Activated T-helper 17 cell treated with anti-CD3 and anti-CD28 coated beads, Interleukin-2, amount 50 U/mL, for 72 hours (primary cell): ENCODE data around the gene VDR. TPM values are rescaled to one million over a fixed set of nuclear protein-coding genes. Genes with fewer than 3 reads are reported as not detected.

Source experiments
- ATAC-seq: fragments of 150-1000 bp; cut with Tn5 transposase; replicated peaks from 2 replicates; pipeline ENCODE4 v1.10.0; 2021; ENCODE audit warnings: mild to moderate bottlenecking, moderate library complexity
- H3K27ac Mint-ChIP-seq: one replicate; pipeline ENCODE4 v1.8.0; 2022; ENCODE audit warnings: mixed read lengths
- H3K27me3 Mint-ChIP-seq: one replicate; pipeline ENCODE4 v1.8.0; 2022; ENCODE audit warnings: mixed read lengths
- H3K36me3 Mint-ChIP-seq: one replicate; pipeline ENCODE4 v1.8.0; 2022; ENCODE audit warnings: low read depth, mild to moderate bottlenecking, mixed read lengths
- H3K4me1 Mint-ChIP-seq: one replicate; pipeline ENCODE4 v1.8.0; 2022; ENCODE audit warnings: mixed read lengths
- H3K4me3 Mint-ChIP-seq: one replicate; pipeline ENCODE4 v1.8.0; 2022; ENCODE audit warnings: mild to moderate bottlenecking, mixed read lengths
- H3K9me3 Mint-ChIP-seq: one replicate; pipeline ENCODE4 v1.8.0; 2022; ENCODE audit warnings: mixed read lengths
- total RNA-seq, 2 donors: library from RNA; stranded (reverse); gene quantifications; one replicate each; pipeline ENCODE4 v1.2.3, GENCODE V29; 2022

VDR gene
- total RNA-seq, 2 donors from 2014 or later, result 70.9 to 182 TPM

- H3K4me3 Mint-ChIP-seq, result peak overlapping the region; percentile 83
- H3K36me3 Mint-ChIP-seq, result peaks cover 39% of the 10 kb centered on the region
- no peak for ATAC-seq
- peaks cover 63% of the 10 kb centered on the region for H3K4me1 Mint-ChIP-seq
- H3K27me3 Mint-ChIP-seq, result no peaks in the 10 kb centered on the region
- H3K9me3 Mint-ChIP-seq, result no peaks in the 10 kb centered on the region
- peak overlapping the region; percentile 95 for H3K27ac Mint-ChIP-seq
These were observed 70.4 kb downstream of the VDR start for GRCh38 chr12:47834199-47834903.

GRCh38 chr12:47833591-47834012, 71.2 kb downstream of the VDR start:
- H3K27me3 Mint-ChIP-seq, result no peaks in the 10 kb centered on the region
- ATAC-seq, result no peak

GRCh38 chr12:47832263-47832933, 72.4 kb downstream of the VDR start:
- peak; percentile 76 for ATAC-seq
- H3K27me3 Mint-ChIP-seq, result no peaks in the 10 kb centered on the region
- H3K4me1 Mint-ChIP-seq, result peaks cover 64% of the 10 kb centered on the region
- H3K36me3 Mint-ChIP-seq, result peaks cover 36% of the 10 kb centered on the region
- peak overlapping the region; percentile 95 for H3K27ac Mint-ChIP-seq
- H3K4me3 Mint-ChIP-seq, result peak overlapping the region; percentile 83
- no peaks in the 10 kb centered on the region for H3K9me3 Mint-ChIP-seq

More at GRCh38 chr12:47833591-47834012, 71.2 kb downstream of the VDR start:
- Mint-ChIP-seq H3K9me3 (no peaks in the 10 kb centered on the region), H3K4me3 (peak overlapping the region; percentile 83), H3K4me1 (peaks cover 64% of the 10 kb centered on the region), H3K36me3 (peaks cover 36% of the 10 kb centered on the region), H3K27ac (peak overlapping the region; percentile 95)

- no peaks in the 10 kb centered on the region for H3K9me3 Mint-ChIP-seq
- H3K27me3 Mint-ChIP-seq, result no peaks in the 10 kb centered on the region
- H3K36me3 Mint-ChIP-seq, result peaks cover 36% of the 10 kb centered on the region
- peaks cover 64% of the 10 kb centered on the region for H3K4me1 Mint-ChIP-seq
- peak overlapping the region; percentile 93 for H3K27ac Mint-ChIP-seq
- peak overlapping the region; percentile 83 for H3K4me3 Mint-ChIP-seq
- ATAC-seq, result no peak
These were observed 75.2 kb downstream of the VDR start for GRCh38 chr12:47829584-47829983.

GRCh38 chr12:47828976-47829482, 75.8 kb downstream of the VDR start:
- peak overlapping the region; percentile 83 for H3K4me3 Mint-ChIP-seq
- peaks cover 64% of the 10 kb centered on the region for H3K4me1 Mint-ChIP-seq
- peaks cover 31% of the 10 kb centered on the region for H3K36me3 Mint-ChIP-seq
- ATAC-seq, result no peak
- H3K27ac Mint-ChIP-seq, result peak overlapping the region; percentile 93
- no peaks in the 10 kb centered on the region for H3K9me3 Mint-ChIP-seq
- H3K27me3 Mint-ChIP-seq, result no peaks in the 10 kb centered on the region

- Mint-ChIP-seq H3K4me1 (peaks cover 64% of the 10 kb centered on the region), H3K27me3 (no peaks in the 10 kb centered on the region), H3K27ac (peak overlapping the region; percentile 93), H3K9me3 (no peaks in the 10 kb centered on the region), H3K36me3 (peaks cover 24% of the 10 kb centered on the region), H3K4me3 (peak overlapping the region; percentile 83)
- no peak for ATAC-seq
These were observed 76.5 kb downstream of the VDR start for GRCh38 chr12:47828008-47828975.

- Mint-ChIP-seq H3K4me1 (peaks cover 62% of the 10 kb centered on the region), H3K36me3 (peaks cover 18% of the 10 kb centered on the region), H3K4me3 (peak overlapping the region; percentile 93)
These were observed 79.6 kb downstream of the VDR start for GRCh38 chr12:47825173-47825639.

GRCh38 chr12:47824635-47825034, 80.2 kb downstream of the VDR start:
- peaks cover 62% of the 10 kb centered on the region for H3K4me1 Mint-ChIP-seq
- peaks cover 21% of the 10 kb centered on the region for H3K36me3 Mint-ChIP-seq
- peak overlapping the region; percentile 93 for H3K4me3 Mint-ChIP-seq
- ATAC-seq, result no peak
- H3K27me3 Mint-ChIP-seq, result no peaks in the 10 kb centered on the region
- H3K9me3 Mint-ChIP-seq, result no peaks in the 10 kb centered on the region
- H3K27ac Mint-ChIP-seq, result peak overlapping the region; percentile 88

More at GRCh38 chr12:47825173-47825639, 79.6 kb downstream of the VDR start:
- H3K9me3 Mint-ChIP-seq, result no peaks in the 10 kb centered on the region
- ATAC-seq, result no peak
- H3K27ac Mint-ChIP-seq, result peak overlapping the region; percentile 88
- H3K27me3 Mint-ChIP-seq, result no peaks in the 10 kb centered on the region

- peaks cover 58% of the 10 kb centered on the region for H3K4me1 Mint-ChIP-seq
These were observed 80.6 kb downstream of the VDR start for GRCh38 chr12:47824198-47824597.

GRCh38 chr12:47823422-47824086, 81.2 kb downstream of the VDR start:
- Mint-ChIP-seq H3K27me3 (no peaks in the 10 kb centered on the region), H3K27ac (peak overlapping the region; percentile 88), H3K36me3 (peaks cover 22% of the 10 kb centered on the region), H3K4me1 (peaks cover 53% of the 10 kb centered on the region), H3K9me3 (no peaks in the 10 kb centered on the region), H3K4me3 (peak overlapping the region; percentile 93)
- no peak for ATAC-seq

More at GRCh38 chr12:47824198-47824597, 80.6 kb downstream of the VDR start:
- peak; percentile 16 for ATAC-seq
- H3K9me3 Mint-ChIP-seq, result no peaks in the 10 kb centered on the region
- H3K4me3 Mint-ChIP-seq, result peak overlapping the region; percentile 93
- peak overlapping the region; percentile 88 for H3K27ac Mint-ChIP-seq
- no peaks in the 10 kb centered on the region for H3K27me3 Mint-ChIP-seq
- peaks cover 17% of the 10 kb centered on the region for H3K36me3 Mint-ChIP-seq

GRCh38 chr12:47822863-47823262, 81.9 kb downstream of the VDR start:
- H3K27ac Mint-ChIP-seq, result peak overlapping the region; percentile 88
- H3K9me3 Mint-ChIP-seq, result no peaks in the 10 kb centered on the region
- no peaks in the 10 kb centered on the region for H3K27me3 Mint-ChIP-seq
- peaks cover 49% of the 10 kb centered on the region for H3K4me1 Mint-ChIP-seq
- no peak for ATAC-seq
- peak overlapping the region; percentile 93 for H3K4me3 Mint-ChIP-seq
- peaks cover 29% of the 10 kb centered on the region for H3K36me3 Mint-ChIP-seq

- ATAC-seq, result no peak
- peaks cover 34% of the 10 kb centered on the region for H3K36me3 Mint-ChIP-seq
- no peaks in the 10 kb centered on the region for H3K9me3 Mint-ChIP-seq
- H3K27me3 Mint-ChIP-seq, result no peaks in the 10 kb centered on the region
- H3K27ac Mint-ChIP-seq, result peak overlapping the region; percentile 88
- peaks cover 49% of the 10 kb centered on the region for H3K4me1 Mint-ChIP-seq
- peak overlapping the region; percentile 93 for H3K4me3 Mint-ChIP-seq
These were observed 82.4 kb downstream of the VDR start for GRCh38 chr12:47822401-47822800.

GRCh38 chr12:47821346-47821706, 83.5 kb downstream of the VDR start:
- peak overlapping the region; percentile 93 for H3K4me3 Mint-ChIP-seq
- H3K27me3 Mint-ChIP-seq, result no peaks in the 10 kb centered on the region
- ATAC-seq, result no peak
- H3K36me3 Mint-ChIP-seq, result peaks cover 45% of the 10 kb centered on the region
- H3K4me1 Mint-ChIP-seq, result peaks cover 44% of the 10 kb centered on the region
- peak overlapping the region; percentile 88 for H3K27ac Mint-ChIP-seq
- H3K9me3 Mint-ChIP-seq, result no peaks in the 10 kb centered on the region
